Measurements from ENCODE around the gene IL36B.

DNA sequence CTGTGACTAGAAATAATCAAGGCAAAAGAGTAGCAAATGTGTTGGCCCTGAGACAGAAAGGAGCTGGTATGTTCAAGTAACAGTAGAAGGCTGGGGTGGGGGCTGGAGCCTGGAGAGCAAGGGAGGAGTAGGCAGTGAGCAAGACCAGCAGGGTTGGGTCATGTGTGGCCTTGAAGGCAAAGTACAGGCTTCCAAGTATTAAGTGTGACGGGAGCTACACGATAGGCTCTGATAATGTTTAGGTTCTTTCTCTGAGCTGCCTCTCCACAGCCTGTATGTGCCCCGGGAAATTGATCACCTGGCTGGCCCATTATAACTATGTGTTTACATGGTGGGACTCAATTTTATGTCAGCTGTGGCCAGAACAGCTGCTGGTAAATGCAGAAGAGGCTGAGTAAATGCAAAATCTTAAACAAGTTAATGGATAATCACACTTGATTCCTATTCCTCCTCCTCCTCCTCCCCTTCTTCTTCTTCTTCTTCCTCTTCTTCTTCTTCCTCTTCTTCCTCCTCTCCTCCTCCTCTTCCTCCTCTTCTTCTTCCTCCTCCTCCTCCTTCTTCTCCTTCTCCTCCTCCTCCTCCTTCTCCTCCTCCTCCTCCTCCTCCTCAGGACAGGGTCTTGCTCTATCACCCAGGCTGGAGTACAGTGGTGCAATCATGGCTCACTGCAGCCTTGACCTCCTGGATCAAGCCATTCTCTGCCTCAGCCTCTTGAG is 24.4 kb upstream of the IL36B start:
- TF ChIP-seq, protein P1, sequence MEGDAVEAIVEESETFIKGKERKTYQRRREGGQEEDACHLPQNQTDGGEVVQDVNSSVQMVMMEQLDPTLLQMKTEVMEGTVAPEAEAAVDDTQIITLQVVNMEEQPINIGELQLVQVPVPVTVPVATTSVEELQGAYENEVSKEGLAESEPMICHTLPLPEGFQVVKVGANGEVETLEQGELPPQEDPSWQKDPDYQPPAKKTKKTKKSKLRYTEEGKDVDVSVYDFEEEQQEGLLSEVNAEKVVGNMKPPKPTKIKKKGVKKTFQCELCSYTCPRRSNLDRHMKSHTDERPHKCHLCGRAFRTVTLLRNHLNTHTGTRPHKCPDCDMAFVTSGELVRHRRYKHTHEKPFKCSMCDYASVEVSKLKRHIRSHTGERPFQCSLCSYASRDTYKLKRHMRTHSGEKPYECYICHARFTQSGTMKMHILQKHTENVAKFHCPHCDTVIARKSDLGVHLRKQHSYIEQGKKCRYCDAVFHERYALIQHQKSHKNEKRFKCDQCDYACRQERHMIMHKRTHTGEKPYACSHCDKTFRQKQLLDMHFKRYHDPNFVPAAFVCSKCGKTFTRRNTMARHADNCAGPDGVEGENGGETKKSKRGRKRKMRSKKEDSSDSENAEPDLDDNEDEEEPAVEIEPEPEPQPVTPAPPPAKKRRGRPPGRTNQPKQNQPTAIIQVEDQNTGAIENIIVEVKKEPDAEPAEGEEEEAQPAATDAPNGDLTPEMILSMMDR (conservative IDR thresholded peaks at IDR 0.05): no peak
- no peak for TF ChIP-seq EZH2 (IDR thresholded peaks at IDR 0.05; ENCODE audit: low read depth)
